SU-DHL-6 (cell line): ENCODE data around the gene NUP98.
"Not testable (repeated sequence)": the region's sequence is repeated elsewhere in the genome, so short reads cannot be mapped to it uniquely, and the experiment has no call there.

Experiments
- CTCF ChIP-seq: fragments of 200-600 bp; sonication (generic); IDR thresholded peaks from one replicate; pipeline ENCODE4 v1.5.1; 2017; ENCODE audit warnings: antibody characterized with exemption, mild to moderate bottlenecking, low read length, moderate library complexity; ENCODE audit not compliant: insufficient read depth, poor library complexity, severe bottlenecking
- EZH2phosphoT487 ChIP-seq: fragments of 200-600 bp; sonication (generic), shearing (Covaris generic); conservative IDR thresholded peaks from 2 replicates; pipeline ENCODE4 v1.6.1; 2018; ENCODE audit warnings: mild to moderate bottlenecking, antibody characterized with exemption, low read length, moderate library complexity, mixed read lengths

GRCh38 chr11:3649374-3649773 lies 148.0 kb downstream of the NUP98 start:
- TF ChIP-seq CTCF, EZH2phosphoT487: not testable (repeated sequence)
